Superior temporal gyrus (tissue), 1 donor: ENCODE data around the gene SLC26A1.
A peak's percentile ranks its signal among the peaks of the same experiment; 100 is the strongest.

Source experiments
- DNase-seq: peaks from one replicate; pipeline ENCODE4 v3.0.0-alpha.2; 2016; ENCODE audit errors: extremely low spot score

The SLC26A1 gene, protein sequence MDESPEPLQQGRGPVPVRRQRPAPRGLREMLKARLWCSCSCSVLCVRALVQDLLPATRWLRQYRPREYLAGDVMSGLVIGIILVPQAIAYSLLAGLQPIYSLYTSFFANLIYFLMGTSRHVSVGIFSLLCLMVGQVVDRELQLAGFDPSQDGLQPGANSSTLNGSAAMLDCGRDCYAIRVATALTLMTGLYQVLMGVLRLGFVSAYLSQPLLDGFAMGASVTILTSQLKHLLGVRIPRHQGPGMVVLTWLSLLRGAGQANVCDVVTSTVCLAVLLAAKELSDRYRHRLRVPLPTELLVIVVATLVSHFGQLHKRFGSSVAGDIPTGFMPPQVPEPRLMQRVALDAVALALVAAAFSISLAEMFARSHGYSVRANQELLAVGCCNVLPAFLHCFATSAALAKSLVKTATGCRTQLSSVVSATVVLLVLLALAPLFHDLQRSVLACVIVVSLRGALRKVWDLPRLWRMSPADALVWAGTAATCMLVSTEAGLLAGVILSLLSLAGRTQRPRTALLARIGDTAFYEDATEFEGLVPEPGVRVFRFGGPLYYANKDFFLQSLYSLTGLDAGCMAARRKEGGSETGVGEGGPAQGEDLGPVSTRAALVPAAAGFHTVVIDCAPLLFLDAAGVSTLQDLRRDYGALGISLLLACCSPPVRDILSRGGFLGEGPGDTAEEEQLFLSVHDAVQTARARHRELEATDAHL

DNA sequence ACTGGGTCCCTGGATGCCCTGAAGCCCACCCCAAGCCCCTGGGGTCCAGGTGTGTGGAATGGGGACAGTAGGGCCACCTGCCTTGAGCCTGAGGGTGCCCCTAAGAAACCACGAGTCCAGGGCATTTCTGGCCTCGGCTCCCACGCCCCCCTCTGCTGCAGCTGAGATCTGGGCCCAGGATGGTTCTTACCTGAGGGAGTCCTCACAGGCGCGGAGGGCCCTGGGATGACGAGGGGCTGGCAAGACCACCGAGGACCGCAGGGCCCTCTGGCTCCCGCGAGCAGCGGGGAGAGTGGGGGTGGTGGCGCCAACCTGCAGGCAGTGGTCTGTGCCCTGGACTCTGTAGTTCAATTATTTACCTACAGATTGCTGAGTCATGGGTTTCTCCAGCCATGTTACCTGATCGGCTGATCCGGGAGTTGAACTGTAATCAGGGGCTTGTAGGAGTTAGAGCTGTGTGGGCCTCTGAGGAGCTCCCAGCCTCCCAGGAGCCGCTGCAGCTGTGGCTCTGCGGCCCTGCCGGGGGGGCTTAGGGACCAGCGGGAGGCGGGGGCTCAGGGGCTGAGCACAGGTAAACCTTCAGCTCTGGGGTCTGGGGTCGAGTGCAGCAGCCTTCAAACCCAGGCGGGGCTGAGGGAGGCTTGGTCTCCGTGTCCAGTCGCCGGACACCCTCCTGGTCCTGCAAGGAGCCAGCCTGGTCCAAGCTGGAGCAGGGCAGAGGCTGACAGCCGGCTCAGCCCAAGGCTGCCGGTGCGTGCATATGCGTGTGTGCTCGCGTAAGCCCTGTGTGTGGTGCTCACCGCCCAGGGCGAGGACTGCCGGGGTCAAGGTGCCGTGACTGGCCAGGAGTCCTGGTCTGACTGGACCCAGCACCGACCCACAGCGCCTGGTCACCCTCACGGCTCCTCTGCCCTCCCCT, at the start of gene SLC26A1:
SLC26A1 (minus strand) TSS at position 294 of the 919 bp plus-strand sequence. CDS start 1,701 bp downstream, outside the sequence.
- no peak for DNase-seq

DNA sequence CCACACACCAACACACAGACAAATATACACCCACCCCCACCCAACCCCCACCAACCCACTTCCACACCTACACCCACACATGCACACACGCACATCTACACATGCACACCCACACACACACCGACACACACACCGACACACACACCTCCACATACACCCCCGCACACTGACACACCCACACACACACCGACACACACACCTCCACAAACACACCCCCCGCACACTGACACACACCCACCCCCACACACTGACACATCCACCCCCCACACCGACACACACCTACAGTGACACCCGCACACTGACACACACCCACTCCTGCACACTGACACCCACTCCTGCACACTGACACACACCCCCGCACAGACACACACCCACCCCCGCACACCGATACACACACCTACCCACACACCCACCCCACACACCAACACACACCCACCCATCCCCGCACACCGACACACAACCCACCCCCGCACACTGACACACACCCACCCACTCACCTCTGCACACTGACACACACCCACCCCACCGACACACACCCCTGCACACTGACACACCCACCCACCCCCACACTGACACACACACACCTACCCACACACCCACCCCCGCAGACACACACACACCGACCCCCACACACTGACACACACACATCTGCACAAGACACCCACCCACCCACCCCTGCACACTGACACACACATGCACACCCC, 49.3 kb upstream of the SLC26A1 start:
- DNase-seq = no peak

DNA sequence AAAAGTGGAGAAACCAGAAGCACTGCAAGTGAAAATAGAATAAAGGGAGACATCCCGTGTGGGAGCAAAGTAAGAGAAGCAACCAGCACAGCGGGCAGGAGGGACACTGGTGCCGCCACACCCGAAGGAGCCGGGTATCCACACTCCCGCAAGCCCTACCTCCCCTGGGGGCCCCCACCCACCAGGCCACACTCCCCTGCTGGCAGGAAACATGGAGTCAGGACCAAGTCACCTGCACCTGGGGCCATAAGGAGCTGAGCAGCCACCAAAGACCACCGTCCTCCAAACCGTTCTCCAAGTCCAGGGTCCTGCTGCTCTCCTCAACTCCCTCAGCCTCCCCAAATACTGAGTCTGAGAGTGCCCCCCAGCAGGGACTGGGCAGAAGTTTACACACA, 48.7 kb upstream of the SLC26A1 start:
- DNase-seq = no peak

DNA sequence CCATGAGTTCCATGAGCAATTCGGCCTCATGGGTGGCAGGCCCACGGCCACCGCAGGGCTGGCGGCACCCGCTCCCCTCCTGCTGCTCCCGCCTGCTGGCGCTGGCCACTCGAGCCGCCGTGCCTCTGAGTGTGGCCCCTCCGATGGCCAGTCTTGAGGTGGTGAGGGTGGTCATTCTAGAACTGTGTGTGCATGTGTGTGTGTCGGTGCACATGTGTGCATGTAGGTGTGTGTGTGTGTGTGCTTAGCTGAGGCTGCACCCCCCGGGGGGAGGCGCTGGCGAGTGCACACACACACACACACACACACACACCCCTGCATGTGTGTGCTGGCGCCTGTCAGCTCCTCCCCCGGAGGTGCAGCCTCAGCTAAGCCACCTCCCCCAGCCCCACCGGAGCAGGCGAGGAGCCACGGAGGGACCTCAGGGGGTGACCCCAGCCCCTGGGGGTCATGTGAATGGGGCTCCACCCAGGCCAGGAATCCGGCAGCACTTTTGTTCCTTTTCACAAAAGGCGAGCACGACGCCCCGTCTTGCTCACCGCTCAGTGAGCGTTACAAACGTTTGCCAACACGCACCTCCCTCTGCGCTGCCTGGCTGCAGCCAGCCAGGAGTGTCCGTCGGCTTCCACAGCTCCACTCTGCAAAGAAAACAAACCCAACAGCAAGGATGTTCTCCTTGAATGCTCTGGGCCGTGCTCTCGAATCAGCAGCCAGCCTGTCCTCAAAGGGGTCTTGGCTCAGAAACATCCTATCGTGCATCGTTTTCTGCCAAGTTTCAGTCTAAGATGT, 48.1 kb upstream of the SLC26A1 start:
- peak; percentile 33 for DNase-seq

DNA sequence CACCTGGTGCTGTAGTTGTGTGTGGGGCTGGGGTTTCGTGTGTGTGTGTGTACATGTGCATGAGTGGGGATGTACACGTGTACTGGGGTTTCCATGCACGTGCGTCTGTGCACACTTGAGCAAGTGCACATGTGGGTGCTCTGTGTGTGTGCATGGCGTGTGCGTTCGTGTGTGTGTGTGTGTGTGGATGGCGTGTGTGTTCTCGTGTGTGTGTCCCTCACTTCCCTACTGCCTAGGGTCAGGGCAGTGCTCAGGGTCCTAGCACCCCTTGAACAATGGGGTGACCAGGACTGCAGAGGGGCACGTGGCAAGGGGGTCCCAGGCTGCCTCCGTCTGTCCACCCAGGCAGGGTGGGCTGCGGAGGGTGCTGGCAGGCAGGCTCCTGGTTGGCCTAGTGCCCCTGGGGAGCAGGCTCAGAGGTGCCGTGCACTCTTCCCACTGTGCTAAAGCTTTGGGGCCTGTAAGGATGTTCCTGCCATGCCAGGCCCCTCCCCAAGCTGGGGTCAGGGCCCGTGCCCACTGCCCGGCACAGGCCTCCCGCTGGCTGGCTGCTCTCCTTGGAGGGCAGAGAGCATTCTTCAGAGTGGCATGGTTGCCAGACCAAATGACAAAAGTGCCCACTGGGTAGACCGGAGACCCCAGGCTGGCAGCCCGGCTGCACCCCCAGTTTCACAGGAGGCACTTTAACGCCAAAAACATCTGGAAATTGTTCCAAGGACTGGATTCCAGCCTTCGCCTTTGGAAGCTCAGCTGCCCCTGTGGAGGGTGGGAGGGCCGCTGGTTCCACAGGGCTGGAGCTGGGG, 47.3 kb upstream of the SLC26A1 start:
- no peak for DNase-seq

DNA sequence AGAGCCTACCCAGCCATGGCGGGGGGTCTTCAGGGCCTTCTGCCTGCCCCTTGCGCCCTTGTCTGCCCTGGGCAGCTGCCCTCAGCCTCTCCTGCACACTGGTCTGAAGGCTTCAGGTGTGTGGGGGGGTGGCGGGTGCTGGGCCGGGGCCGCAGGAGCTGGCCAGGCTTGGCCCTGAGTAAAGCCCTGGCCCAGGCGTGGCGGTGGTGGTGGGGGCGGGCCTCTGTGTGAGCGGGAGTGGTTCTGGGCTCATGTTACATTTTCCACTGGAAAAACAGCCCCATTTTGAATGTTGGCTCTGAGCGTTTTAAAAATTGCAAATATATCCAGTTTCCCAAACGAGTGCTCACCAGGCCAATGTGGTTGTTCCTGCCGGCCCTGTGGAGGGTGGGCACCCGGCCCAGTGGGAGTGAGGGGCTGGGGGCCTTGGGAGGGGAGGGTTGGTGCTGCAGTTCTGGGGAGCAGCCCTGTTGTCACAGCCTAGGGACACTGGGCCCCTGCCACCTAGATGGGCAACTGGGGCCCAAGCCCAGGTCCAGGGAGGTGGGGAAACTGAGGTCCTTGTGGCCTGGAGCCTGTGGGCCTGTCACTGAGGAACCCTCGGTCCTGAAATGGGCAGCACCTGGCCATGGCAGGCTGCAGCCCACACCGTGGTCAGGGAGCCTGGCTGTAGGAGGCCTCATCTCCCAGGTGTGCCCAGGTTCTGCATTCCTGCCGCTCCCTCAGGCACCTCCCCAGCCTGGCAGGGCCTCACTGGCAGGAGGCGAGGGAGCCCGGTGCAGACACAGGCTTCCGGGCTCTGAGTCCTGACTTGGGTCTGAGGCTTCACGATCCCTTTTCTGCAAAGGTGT, 46.5 kb upstream of the SLC26A1 start:
- DNase-seq = no peak

DNA sequence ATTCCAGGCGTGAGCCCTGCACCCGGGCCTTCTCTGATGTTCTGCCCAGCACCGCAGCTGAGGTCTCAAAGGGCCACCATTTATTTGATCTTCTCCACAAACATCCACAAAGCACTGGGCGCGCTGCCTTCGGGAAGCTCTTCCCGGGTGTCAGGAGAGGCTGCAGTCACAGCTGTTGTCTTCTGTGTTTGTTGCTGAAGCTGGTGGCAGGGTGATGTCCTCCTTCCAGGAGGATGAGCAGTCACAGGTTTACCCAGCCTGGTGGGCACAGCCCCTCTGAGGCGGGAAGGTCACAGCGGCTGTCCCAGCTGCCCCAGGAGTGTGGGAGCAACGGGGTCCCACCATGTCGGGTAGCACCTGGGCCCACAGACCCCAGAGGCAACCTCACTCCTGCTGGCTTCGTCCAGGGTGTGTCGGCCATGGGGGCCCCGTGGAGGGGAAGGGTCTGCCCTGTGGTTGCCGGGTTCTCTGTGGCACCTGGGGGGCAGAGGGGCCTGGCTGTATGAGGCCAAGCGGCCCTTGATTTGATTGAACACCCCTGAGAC, 45.8 kb upstream of the SLC26A1 start:
- DNase-seq = no peak

DNA sequence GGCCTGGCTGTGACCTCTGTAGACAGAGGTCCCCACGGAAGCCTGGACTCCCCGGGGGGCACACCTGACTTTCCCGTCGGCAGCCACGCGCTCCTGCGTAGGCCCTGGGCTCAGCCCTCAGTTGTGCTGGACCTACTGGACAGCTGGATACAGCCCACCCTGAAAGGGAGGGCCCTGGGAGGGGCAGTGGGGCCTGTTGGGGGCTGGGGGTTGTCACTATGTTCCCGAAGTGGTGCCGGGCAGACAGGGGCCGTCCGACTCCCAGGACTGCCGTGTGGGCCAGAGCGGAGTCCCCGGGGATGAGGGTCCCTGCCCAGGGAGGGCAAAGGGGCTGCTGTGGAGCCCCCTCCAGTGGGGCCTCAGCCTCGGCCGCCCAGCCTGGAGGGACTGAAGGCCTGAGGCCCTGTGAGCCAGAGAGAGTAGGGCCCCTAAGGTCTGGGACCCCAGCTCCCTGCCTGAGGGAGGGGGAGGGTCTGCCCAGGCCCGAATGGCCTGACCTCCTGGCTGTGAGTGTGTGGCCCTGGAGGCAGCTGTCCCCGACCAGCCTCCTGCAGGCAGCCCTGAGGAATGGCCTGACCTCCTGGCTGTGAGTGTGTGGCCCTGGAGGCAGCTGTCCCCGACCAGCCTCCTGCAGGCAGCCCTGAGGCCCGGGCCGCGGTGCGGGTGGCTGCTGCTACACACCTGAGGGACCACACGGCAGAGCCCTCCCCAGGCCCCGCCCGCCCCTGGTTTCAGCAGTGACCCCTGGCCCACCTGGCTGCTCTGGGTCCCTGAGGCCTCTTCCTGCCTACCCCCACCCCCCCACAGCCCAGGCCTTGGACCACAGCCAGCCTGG, 44.0 kb upstream of the SLC26A1 start:
- DNase-seq = no peak

DNA sequence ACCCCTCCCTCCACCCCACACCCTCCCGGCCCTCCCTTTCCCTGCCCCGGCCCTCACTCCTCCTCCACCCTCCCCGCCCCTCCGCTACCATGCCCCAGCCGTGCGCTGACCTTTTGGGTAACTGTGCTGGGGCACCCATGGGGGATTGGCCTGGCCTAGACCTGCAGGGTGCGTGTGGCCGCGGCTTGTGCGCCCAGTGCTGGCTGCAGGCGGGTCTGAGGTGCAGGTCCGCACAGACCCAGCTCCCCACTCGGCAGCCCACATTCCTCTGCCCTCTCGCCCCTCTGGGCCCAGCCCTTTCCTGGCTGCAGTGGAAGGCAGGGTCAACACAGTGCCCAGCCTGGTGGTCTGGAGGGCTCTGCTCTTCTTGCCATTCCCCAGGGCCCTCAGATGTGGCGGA, 42.9 kb upstream of the SLC26A1 start:
- no peak for DNase-seq

DNA sequence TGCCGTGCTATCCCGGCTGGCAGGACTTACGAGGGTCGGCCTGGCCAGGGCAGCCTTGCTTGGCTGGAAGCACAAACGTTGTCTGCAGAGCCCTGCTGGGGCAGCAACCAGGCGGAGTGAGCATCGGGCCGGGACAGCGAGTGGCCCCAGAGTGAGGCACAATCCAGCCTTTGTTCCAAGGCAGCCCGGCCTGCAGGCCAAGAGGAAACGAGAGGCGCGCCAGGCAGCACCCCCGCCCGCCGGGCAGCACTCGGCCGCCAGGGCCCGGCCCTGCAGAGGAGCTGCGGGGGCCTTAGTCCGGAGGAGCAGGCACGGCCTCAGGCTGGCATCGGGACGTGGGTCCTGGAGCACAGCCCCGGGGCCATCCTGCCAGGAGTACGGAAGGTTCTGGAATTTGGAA, 42.3 kb upstream of the SLC26A1 start:
- peak; percentile 87 for DNase-seq

DNA sequence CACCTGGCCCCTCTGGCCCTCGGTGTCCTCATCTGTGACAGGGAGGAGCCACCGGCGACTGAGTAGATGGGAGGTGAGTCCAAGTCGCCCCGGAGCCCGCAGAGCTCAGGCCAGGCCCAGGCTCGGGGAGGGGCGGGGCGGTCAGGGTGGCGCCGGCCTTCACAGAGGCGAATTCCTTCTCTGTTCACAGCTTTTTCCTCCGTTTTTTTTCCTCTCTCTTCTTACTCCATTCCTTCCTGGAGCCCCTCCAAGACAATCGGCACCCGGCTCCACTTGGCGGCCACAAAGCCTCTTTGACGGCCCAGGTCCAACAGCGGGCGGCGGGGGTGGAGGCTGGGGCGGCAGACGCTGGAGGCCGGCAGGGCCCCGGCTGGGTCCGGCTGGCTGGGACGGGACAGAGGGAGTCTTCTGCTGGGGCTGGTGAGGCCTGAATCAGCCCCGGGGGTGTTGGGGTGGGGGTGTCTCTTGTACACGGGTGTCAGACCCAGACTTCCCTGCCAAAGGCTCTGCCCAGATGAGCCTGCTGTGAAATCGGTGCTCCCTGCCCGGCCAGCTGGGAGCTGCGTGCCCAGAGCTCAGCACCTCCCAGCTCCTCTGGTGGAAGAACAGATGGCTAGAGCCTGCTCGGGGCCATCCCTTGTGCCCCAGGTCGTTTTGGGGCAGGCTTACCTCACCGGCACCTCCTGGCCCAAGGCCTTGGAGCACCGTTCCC, 40.8 kb upstream of the SLC26A1 start:
- peak; percentile 49 for DNase-seq

DNA sequence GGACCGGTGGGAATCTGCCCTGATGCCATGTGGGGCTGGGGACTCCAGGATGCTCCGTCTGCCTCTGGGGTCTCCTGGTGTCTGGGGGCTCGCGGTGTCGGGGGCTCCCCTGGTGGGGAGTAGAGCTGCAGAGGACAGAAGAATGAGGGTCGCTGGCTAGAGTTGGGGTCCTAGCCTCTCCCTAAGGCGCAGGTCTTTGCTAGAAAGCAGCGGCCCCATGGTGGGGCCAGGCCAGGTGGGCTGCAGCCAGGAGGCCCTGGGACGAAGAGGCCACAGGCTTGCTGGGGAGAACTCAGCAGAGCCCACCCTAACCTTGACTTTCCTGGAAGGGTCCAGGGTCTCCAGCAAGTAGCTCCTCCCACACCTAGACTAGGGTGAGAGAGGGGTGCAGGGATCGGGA, 39.7 kb upstream of the SLC26A1 start:
- DNase-seq = no peak

DNA sequence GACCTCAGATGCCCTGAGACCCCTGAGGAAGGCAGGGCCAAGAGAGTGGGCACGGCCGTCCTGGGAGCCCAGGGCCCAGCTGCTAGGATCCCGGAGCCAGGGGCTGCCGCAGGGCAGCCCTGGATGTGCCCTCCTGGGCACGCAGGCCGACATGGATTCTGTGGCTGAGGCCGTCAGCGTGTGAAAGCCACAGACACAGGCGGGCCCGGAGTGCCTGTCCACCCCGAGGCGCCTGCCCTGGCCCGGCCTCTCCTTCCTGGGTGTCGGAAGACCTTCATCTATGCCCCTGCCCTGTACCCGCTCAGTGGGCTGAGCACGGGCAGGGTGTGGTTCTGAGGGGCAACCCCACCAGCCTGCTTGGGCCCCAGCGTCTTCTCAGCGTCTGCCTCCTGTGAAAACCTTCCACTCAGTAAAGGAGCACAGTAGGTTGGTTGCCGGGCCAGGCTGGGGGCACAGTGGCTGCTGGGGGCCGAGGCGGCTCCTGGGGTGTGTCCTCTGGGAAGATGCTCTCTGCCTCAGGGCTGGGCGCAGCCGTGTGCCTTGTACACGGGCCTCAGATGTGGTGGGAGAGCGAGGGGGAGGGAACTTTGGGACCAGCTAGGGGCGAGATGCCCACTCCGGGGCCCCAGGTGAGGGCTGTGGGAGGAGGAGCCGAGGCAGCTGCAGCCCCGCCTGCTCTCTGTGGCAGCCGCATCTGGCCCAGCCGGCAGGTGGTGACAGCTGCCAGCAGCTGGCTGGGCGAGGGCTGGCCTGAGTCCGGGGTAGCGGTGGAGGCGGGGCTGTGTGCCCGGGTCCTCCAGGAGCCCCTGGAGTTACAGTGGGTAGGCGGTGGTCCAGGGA, 39.0 kb upstream of the SLC26A1 start:
- no peak for DNase-seq

DNA sequence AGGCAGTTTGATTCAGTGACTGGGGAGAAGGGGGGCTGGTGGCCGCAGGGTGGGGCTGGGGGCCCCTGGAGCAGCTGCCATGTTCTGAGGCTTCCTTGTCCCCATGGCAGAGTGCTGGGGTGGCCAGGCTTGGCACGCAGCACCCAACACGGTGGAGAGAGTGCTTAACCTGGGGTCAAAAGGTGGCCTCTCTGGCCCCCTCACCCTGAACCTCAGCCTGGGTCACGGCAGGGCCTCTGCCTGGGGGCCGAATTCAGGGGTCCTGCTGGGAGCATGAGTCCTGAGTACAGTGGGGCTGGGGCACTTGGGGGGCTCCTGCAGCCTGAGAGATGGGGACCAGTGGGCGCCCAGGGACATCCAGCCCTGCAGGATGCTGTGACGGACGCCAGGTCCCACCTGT, 38.1 kb upstream of the SLC26A1 start:
- DNase-seq = no peak

DNA sequence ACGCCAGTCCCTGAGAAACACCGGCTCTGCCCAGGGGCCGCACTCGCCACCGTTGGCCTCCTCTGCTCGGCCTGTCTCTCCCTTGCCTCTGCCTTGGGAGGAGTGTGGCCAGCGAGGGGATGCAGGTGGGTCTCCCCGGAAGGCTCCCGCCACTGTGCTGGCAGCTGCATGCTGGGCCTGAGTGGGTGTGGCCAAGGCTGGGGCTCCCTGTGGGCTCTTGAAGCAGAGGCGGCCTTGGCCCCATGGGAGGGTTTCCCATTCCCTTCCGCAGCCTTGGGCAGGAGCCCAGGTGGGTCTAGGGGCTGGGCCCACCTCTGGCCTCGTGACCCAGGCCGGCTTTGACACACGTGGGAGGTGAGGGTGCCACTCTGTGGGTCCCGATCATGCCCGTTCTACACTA, 37.4 kb upstream of the SLC26A1 start:
- no peak for DNase-seq

DNA sequence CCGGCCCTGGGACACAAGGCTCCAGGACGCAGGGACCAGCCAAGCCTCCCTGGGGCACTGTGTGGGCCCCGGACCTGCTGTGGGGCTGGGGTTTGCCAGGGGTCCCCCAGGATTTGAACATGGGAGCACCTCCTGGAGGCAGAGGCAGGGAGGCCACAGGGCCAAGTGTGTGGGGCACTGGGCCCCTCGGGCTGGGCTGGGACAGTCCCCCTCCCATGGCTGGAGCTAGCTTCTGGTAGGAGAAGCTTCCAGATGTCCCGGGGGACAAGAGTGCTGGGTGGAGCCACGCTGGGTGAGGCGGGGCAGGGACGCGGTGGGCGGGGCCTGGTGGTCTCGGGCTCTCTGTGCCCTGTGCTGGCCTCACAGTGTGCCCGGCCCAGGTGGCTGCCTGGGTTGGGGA, 36.8 kb upstream of the SLC26A1 start:
- DNase-seq = no peak
